Nephron progenitor cell (in vitro differentiated cells): ENCODE measurements around the gene OR6P1.
A peak's percentile ranks its signal among the peaks of the same experiment; 100 is the strongest.

Experiments
- DNase-seq: peaks from one replicate; pipeline ENCODE4 v3.0.0; 2021
- H3K27ac Mint-ChIP-seq: 2 replicates; pipeline ENCODE4 v1.8.0; 2021; ENCODE audit warnings: mild to moderate bottlenecking, moderate library complexity, mixed read lengths
- H3K27me3 Mint-ChIP-seq: 2 replicates; pipeline ENCODE4 v1.8.0; 2021; ENCODE audit warnings: mild to moderate bottlenecking, low read depth, mixed read lengths; ENCODE audit not compliant: poor library complexity
- H3K36me3 Mint-ChIP-seq: 2 replicates; pipeline ENCODE4 v1.8.0; 2021; ENCODE audit warnings: low read depth, mixed read lengths
- H3K4me1 Mint-ChIP-seq: 2 replicates; pipeline ENCODE4 v1.8.0; 2021; ENCODE audit warnings: mixed read lengths
- H3K4me3 Mint-ChIP-seq: 2 replicates; pipeline ENCODE4 v1.8.0; 2021; ENCODE audit warnings: mild to moderate bottlenecking, moderate library complexity, mixed read lengths
- H3K9me3 Mint-ChIP-seq: 2 replicates; pipeline ENCODE4 v1.8.0; 2021; ENCODE audit warnings: mild to moderate bottlenecking, moderate library complexity, mixed read lengths
- CTCF ChIP-seq: fragments of 200-600 bp; sonication (generic); IDR thresholded peaks from 2 replicates; pipeline ENCODE4 v1.5.0; 2021; ENCODE audit warnings: antibody characterized with exemption

Gene OR6P1

GRCh38 chr1:158534496-158534895 is 35.9 kb downstream of the OR6P1 start:
- Mint-ChIP-seq H3K27ac (no peak overlapping the region), H3K27me3 (peaks cover 6% of the 10 kb centered on the region), H3K36me3 (peaks cover 2% of the 10 kb centered on the region), H3K9me3 (peaks cover 7% of the 10 kb centered on the region), H3K4me1 (peaks cover 8% of the 10 kb centered on the region), H3K4me3 (no peak overlapping the region)
- DNase-seq, result peak; percentile 6
- TF ChIP-seq CTCF, result no peak

- Mint-ChIP-seq H3K4me1 (no peaks in the 10 kb centered on the region), H3K36me3 (peaks cover 23% of the 10 kb centered on the region), H3K27ac (no peak overlapping the region), H3K4me3 (no peak overlapping the region), H3K9me3 (peaks cover 58% of the 10 kb centered on the region), H3K27me3 (peaks cover 4% of the 10 kb centered on the region)
- no peak for DNase-seq
- TF ChIP-seq CTCF, result no peak
Measured at GRCh38 chr1:158527190-158527815, 43.1 kb downstream of the OR6P1 start.

- H3K27ac Mint-ChIP-seq, result no peak overlapping the region
- peaks cover 16% of the 10 kb centered on the region for H3K27me3 Mint-ChIP-seq
- no peak overlapping the region for H3K4me3 Mint-ChIP-seq
Measured at GRCh38 chr1:158521666-158522058, 48.7 kb downstream of the OR6P1 start.

GRCh38 chr1:158520955-158521665 is 49.3 kb downstream of the OR6P1 start:
- no peak for TF ChIP-seq CTCF
- DNase-seq, result no peak
- Mint-ChIP-seq H3K4me3 (no peak overlapping the region), H3K27me3 (peaks cover 16% of the 10 kb centered on the region), H3K9me3 (peaks cover 19% of the 10 kb centered on the region), H3K36me3 (peaks cover 5% of the 10 kb centered on the region), H3K4me1 (no peaks in the 10 kb centered on the region), H3K27ac (no peak overlapping the region)

More at GRCh38 chr1:158521666-158522058, 48.7 kb downstream of the OR6P1 start:
- TF ChIP-seq CTCF, result no peak
- no peak for DNase-seq
- Mint-ChIP-seq H3K9me3 (peaks cover 24% of the 10 kb centered on the region), H3K36me3 (peaks cover 5% of the 10 kb centered on the region), H3K4me1 (no peaks in the 10 kb centered on the region)

GRCh38 chr1:158520021-158520420 is 50.4 kb downstream of the OR6P1 start:
- H3K27ac Mint-ChIP-seq, result no peak overlapping the region
- peaks cover 16% of the 10 kb centered on the region for H3K27me3 Mint-ChIP-seq
- H3K36me3 Mint-ChIP-seq, result peaks cover 3% of the 10 kb centered on the region
- H3K9me3 Mint-ChIP-seq, result peaks cover 13% of the 10 kb centered on the region
- DNase-seq, result no peak
- H3K4me1 Mint-ChIP-seq, result no peaks in the 10 kb centered on the region
- H3K4me3 Mint-ChIP-seq, result no peak overlapping the region
- no peak for TF ChIP-seq CTCF

GRCh38 chr1:158516966-158517365 is 53.4 kb downstream of the OR6P1 start:
- no peaks in the 10 kb centered on the region for H3K4me1 Mint-ChIP-seq
- no peak for TF ChIP-seq CTCF
- H3K36me3 Mint-ChIP-seq, result no peaks in the 10 kb centered on the region
- no peak for DNase-seq
- no peak overlapping the region for H3K4me3 Mint-ChIP-seq
- no peak overlapping the region for H3K27ac Mint-ChIP-seq
- H3K27me3 Mint-ChIP-seq, result peaks cover 15% of the 10 kb centered on the region
- H3K9me3 Mint-ChIP-seq, result no peaks in the 10 kb centered on the region
